ENCODE measurements around the gene GOPC. TPM values are rescaled to one million over a fixed set of nuclear protein-coding genes. Genes with fewer than 3 reads are reported as not detected.

GOPC gene
- total and polyA plus RNA-seq, 4 donors, result 11.4 to 54.5 (median 14.3) TPM

DNA sequence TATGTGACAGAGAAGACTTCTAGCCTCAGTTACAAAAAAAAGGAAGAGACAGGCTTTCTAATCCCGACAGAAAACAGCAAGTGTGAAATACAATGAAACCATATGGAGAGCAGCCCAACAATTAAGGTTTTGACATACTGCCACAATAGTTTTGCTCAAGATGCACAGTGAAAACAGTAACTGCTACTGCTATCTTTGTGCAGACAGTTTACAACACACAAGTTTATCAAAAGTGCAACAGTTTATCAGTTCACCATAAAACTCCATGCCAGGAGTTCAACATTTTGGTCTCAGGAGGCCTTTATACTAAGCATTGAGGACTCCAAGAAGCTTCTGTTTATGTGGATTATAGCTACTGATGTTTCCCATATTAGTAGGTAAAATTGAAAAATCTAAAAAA is 37.6 kb downstream of the GOPC start:
- H3K36me3 ChIP-seq (ENCODE audit: control insufficient read depth in 4 of 4, insufficient read depth in 4 of 4, low read length in 4 of 4), result peaks cover 5 to 28% (median 8%) of the 10 kb centered on the region in 4 donors
- 84 to 94% methylated on average over 1 of the region's 1 CpG for WGBS, 2 donors

DNA sequence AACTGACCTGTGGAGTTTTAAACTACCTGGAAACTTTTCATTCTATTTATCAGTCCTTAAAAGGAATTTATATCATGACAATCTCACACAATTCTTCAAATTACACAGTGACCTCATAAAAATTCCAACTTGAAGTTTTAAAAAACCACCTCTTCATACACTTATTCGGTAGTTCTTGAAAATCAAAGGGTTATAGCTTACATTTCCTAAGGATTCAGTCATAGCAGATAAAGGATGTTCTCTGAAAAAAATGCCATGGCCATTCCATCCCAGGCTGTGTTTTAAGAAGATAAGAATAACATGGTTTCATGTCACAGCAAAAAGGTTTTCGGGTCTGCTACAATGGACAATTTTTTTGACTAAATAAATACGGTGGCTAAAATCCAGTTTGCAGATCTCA is 41.2 kb downstream of the GOPC start:
- Histone ChIP-seq H3K4me1 (ENCODE audit: control insufficient read depth in 5 of 5, insufficient read depth in 5 of 5, low read length in 5 of 5) (peaks cover 0 to 4% (median 0%) of the 10 kb centered on the region in 5 donors), H3K9me3 (ENCODE audit: control insufficient read depth in 4 of 4, insufficient read depth in 3 of 4, low read length in 3 of 4) (no peaks in the 10 kb centered on the region), H3K27me3 (ENCODE audit: control insufficient read depth in 3 of 3, insufficient read depth in 3 of 3, low read length in 2 of 3) (no peaks in the 10 kb centered on the region), H3K36me3 (ENCODE audit: control insufficient read depth in 4 of 4, insufficient read depth in 4 of 4, low read length in 4 of 4) (peaks cover 3 to 12% (median 4%) of the 10 kb centered on the region in 4 donors), H3K9ac (ENCODE audit: insufficient read depth in 1 of 2, low read length in 2 of 2) (no peak overlapping the region), H3K4me3 (no peak overlapping the region), H3K27ac (ENCODE audit: low read depth in 1 of 2, low read length in 1 of 2) (no peak overlapping the region)
- DNase-seq (no peak), ATAC-seq (ENCODE audit: insufficient read depth, low FRiP score) (no peak)
- TF ChIP-seq, protein P1, sequence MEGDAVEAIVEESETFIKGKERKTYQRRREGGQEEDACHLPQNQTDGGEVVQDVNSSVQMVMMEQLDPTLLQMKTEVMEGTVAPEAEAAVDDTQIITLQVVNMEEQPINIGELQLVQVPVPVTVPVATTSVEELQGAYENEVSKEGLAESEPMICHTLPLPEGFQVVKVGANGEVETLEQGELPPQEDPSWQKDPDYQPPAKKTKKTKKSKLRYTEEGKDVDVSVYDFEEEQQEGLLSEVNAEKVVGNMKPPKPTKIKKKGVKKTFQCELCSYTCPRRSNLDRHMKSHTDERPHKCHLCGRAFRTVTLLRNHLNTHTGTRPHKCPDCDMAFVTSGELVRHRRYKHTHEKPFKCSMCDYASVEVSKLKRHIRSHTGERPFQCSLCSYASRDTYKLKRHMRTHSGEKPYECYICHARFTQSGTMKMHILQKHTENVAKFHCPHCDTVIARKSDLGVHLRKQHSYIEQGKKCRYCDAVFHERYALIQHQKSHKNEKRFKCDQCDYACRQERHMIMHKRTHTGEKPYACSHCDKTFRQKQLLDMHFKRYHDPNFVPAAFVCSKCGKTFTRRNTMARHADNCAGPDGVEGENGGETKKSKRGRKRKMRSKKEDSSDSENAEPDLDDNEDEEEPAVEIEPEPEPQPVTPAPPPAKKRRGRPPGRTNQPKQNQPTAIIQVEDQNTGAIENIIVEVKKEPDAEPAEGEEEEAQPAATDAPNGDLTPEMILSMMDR (IDR thresholded peaks at IDR 0.05; ENCODE audit: control extremely low read depth, extremely low read depth), result no peak
- 78 to 91% methylated on average over 3 of the region's 3 CpGs for WGBS, 2 donors

More for the DNA sequence above, 37.6 kb downstream of the GOPC start:
- Histone ChIP-seq H3K4me1 (ENCODE audit: control insufficient read depth in 5 of 5, insufficient read depth in 5 of 5, low read length in 5 of 5) (no peaks in the 10 kb centered on the region), H3K27me3 (ENCODE audit: control insufficient read depth in 3 of 3, insufficient read depth in 3 of 3, low read length in 2 of 3) (no peaks in the 10 kb centered on the region), H3K9me3 (ENCODE audit: control insufficient read depth in 4 of 4, insufficient read depth in 3 of 4, low read length in 3 of 4) (no peaks in the 10 kb centered on the region), H3K4me3 (no peak overlapping the region), H3K27ac (ENCODE audit: low read depth in 1 of 2, low read length in 1 of 2) (no peak overlapping the region), H3K9ac (ENCODE audit: insufficient read depth in 1 of 2, low read length in 2 of 2) (no peak overlapping the region)
- DNase-seq (no peak), ATAC-seq (ENCODE audit: insufficient read depth, low FRiP score) (no peak)
- TF ChIP-seq, protein P1 (IDR thresholded peaks at IDR 0.05; ENCODE audit: control extremely low read depth, extremely low read depth), result no peak

DNA sequence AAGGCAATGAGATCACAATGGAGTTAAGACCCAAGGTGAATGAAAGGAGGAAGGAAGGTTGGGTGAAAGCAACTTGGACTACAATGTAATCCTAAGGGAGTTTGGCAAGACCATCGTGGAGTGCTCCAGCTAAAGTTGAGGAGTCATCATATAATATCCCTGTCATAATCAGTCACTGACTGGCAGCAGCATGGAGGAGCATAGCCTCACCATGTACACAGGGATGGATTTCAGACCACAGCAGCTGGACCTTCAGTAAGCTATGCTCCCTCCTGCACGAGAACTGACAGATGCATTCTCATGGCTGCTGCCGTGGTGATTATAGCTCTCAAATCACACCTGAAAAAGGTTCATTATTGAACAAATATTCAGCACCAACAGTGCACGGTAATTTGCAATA is 43.0 kb downstream of the GOPC start:
- ATAC-seq (ENCODE audit: insufficient read depth, low FRiP score) (no peak), DNase-seq (no peak)
- Histone ChIP-seq H3K9me3 (ENCODE audit: control insufficient read depth in 4 of 4, insufficient read depth in 3 of 4, low read length in 3 of 4) (no peaks in the 10 kb centered on the region), H3K9ac (ENCODE audit: insufficient read depth in 1 of 2, low read length in 2 of 2) (no peak overlapping the region), H3K27me3 (ENCODE audit: control insufficient read depth in 3 of 3, insufficient read depth in 3 of 3, low read length in 2 of 3) (no peaks in the 10 kb centered on the region), H3K4me3 (no peak overlapping the region), H3K4me1 (ENCODE audit: control insufficient read depth in 5 of 5, insufficient read depth in 5 of 5, low read length in 5 of 5) (peaks cover 0 to 4% (median 0%) of the 10 kb centered on the region in 5 donors), H3K36me3 (ENCODE audit: control insufficient read depth in 4 of 4, insufficient read depth in 4 of 4, low read length in 4 of 4) (peaks cover 0 to 5% (median 4%) of the 10 kb centered on the region in 4 donors), H3K27ac (ENCODE audit: low read depth in 1 of 2, low read length in 1 of 2) (no peak overlapping the region)
- 67 to 73% methylated on average over 4 of the region's 4 CpGs for WGBS, 2 donors
- TF ChIP-seq, protein P1 (IDR thresholded peaks at IDR 0.05; ENCODE audit: control extremely low read depth, extremely low read depth), result no peak

DNA sequence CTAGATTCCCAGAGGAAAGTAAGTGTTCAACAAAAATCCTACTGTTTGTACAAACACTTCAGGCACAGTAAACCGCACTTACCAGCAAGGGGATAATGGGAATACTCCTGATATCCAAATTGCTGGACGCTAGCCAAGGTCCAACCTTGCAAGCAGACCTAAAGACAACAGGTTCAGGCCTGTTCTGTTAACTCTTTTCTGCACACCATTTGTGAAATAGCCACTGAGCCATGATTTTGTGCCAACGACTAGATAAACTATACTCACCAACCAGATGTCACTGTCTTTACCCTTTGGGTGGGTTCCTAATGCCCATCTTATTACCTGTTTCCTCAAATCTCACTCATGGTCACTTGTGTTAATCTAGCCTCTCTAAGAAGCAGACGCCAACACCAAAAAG is 43.5 kb downstream of the GOPC start:
- Histone ChIP-seq H3K27me3 (ENCODE audit: control insufficient read depth in 3 of 3, insufficient read depth in 3 of 3, low read length in 2 of 3) (no peaks in the 10 kb centered on the region), H3K36me3 (ENCODE audit: control insufficient read depth in 4 of 4, insufficient read depth in 4 of 4, low read length in 4 of 4) (peaks cover 0 to 5% (median 4%) of the 10 kb centered on the region in 4 donors), H3K9me3 (ENCODE audit: control insufficient read depth in 4 of 4, insufficient read depth in 3 of 4, low read length in 3 of 4) (no peaks in the 10 kb centered on the region), H3K9ac (ENCODE audit: insufficient read depth in 1 of 2, low read length in 2 of 2) (no peak overlapping the region), H3K4me3 (no peak overlapping the region), H3K4me1 (ENCODE audit: control insufficient read depth in 5 of 5, insufficient read depth in 5 of 5, low read length in 5 of 5) (peaks cover 0 to 4% (median 0%) of the 10 kb centered on the region in 5 donors), H3K27ac (ENCODE audit: low read depth in 1 of 2, low read length in 1 of 2) (no peak overlapping the region)
- ATAC-seq (ENCODE audit: insufficient read depth, low FRiP score) (no peak), DNase-seq (no peak)
- WGBS, 2 donors, result 88 to 97% methylated on average over 4 of the region's 4 CpGs
- TF ChIP-seq, protein P1 (IDR thresholded peaks at IDR 0.05; ENCODE audit: control extremely low read depth, extremely low read depth), result no peak

Data from lung (tissue), 12 donors.